BJ (cell line): Measurements from ENCODE around the gene SEL1L3. TPM values are rescaled to one million over a fixed set of nuclear protein-coding genes. Genes with fewer than 3 reads are reported as not detected.

ENCODE experiments used
- CTCF ChIA-PET: fragments of 350-600 bp; formaldehyde crosslinking; extraction: SDS; loops from one replicate; lab custom pipeline; 2021; ENCODE audit warnings: antibody characterized with exemption, inconsistent platforms; lab: Yijun Ruan, JAX
- POLR2A ChIA-PET: fragments of 300-600 bp; sonication (Branson Sonifier 250); formaldehyde crosslinking; extraction: SDS; loops from one replicate; lab custom pipeline; 2021; ENCODE audit warnings: antibody characterized with exemption; lab: Charles Lee
- DNase-seq: peaks from one replicate; pipeline ENCODE4 v3.0.0-alpha.2; 2011; ENCODE audit warnings: low read depth
- H3K27me3 ChIP-seq: 2 replicates; pipeline ENCODE4 v1.6.0; 2011; ENCODE audit warnings: low read length; ENCODE audit not compliant: control insufficient read depth, insufficient read depth
- H3K36me3 ChIP-seq: 2 replicates; pipeline ENCODE4 v1.5.1; 2011; ENCODE audit warnings: low read length; ENCODE audit not compliant: control insufficient read depth, insufficient read depth
- H3K4me3 ChIP-seq: 2 replicates; pipeline ENCODE4 v1.5.1; 2011; ENCODE audit warnings: low read depth, mild to moderate bottlenecking, control low read depth, low read length
- polyA plus RNA-seq: library from polyadenylated mRNA; depleted of rRNA; stranded (reverse); fragments of >200 nt; gene quantifications from 2 replicates; pipeline ENCODE4 v1.2.3, GENCODE V29; 2011
- TF ChIP-seq, protein P1 (sequence below): IDR thresholded peaks from 2 replicates; pipeline ENCODE4 v1.5.1; 2011; ENCODE audit warnings: low read depth, mild to moderate bottlenecking, control low read depth, inconsistent platforms, low read length, moderate library complexity; ENCODE audit not compliant: insufficient read depth

The SEL1L3 gene
- polyA plus RNA-seq, 1 experiment, result 13.0 TPM

DNA sequence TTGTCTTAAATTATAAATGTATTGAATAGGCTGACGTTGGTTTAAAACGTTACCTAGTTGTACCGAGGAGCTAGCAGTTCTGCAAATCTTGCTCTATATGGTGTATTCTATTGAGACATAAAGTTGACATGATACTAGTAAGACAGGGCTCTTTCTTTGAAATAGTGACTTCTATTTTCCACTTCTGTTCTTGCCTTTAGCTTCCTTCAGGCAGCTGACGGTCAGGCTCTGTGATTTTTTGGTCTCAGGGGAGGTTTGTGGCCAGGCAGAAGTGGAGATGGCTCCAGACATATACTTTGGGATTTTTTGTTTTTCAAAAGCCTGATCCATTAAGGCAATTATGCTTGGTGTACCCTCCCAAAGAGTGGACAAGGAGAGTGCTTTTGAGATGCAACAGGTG lies 111.9 kb downstream of the SEL1L3 start:
- Histone ChIP-seq H3K4me3 (no peak overlapping the region), H3K36me3 (no peaks in the 10 kb centered on the region), H3K27me3 (no peaks in the 10 kb centered on the region)
- DNase-seq, result no peak
- TF ChIP-seq, protein P1, sequence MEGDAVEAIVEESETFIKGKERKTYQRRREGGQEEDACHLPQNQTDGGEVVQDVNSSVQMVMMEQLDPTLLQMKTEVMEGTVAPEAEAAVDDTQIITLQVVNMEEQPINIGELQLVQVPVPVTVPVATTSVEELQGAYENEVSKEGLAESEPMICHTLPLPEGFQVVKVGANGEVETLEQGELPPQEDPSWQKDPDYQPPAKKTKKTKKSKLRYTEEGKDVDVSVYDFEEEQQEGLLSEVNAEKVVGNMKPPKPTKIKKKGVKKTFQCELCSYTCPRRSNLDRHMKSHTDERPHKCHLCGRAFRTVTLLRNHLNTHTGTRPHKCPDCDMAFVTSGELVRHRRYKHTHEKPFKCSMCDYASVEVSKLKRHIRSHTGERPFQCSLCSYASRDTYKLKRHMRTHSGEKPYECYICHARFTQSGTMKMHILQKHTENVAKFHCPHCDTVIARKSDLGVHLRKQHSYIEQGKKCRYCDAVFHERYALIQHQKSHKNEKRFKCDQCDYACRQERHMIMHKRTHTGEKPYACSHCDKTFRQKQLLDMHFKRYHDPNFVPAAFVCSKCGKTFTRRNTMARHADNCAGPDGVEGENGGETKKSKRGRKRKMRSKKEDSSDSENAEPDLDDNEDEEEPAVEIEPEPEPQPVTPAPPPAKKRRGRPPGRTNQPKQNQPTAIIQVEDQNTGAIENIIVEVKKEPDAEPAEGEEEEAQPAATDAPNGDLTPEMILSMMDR, result no peak
- ChIA-PET POLR2A (no interaction called here), CTCF (interaction anchor here (0.6 to 1.5 kb wide), 2 partner anchors 308 to 311 kb away, joined by 3 to 4 read pairs; no protein-coding TSS in a partner anchor)

DNA sequence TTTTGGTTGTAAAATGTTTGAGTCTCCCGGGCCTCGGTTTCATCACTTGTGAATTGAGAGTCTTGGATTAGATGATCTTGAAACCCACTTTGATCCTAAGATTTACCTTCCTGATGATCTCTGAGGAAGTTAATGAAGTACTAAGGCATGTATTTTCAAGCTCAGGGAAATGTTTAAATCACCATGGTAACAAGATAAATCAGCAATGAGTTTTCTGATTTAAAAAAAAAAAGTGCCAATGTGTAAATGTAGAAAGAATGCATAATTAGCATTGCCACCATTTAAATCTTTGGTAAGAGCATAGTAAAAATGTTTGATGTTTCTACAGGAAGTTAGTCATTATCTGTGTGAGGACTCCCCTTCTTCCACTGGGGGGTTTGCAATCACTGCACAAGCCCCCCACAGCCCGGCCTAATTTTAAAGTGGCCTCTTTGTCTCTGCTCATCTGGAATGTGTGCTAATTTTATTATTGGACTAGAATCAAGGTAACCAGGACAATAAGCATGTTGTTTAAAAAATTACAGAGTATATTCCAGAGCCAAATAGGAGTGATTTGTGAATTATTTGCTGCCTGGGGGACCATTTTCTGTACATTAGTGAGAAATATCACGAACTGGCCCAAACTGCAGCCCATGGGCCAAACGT lies 113.5 kb downstream of the SEL1L3 start:
- ChIA-PET POLR2A (no interaction called here), CTCF (interaction anchor here (1.5 kb wide), 1 partner anchor 308 kb away, joined by 3 read pairs; no protein-coding TSS in a partner anchor)
- Histone ChIP-seq H3K27me3 (no peaks in the 10 kb centered on the region), H3K36me3 (no peaks in the 10 kb centered on the region), H3K4me3 (no peak overlapping the region)
- DNase-seq, result no peak
- TF ChIP-seq, protein P1, result no peak

DNA sequence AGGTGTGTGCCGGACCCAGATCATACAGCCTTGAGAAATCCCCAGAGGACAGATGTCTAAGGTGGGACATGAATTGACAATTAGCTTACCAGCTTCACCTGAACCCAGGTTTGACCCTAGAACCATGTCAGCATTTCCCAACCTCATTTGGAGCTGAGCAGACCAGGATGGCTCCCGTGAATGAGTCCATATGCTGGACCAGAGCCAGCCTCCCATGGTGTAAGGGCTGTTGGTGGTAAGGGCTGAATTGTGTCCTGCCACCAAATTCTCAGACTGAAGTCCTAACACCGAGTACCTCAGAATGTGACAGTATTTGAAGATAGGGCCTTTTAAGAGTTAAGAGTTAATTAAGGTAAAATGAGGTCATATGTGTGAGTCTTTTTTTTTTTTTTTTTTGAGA lies 118.8 kb downstream of the SEL1L3 start:
- CTCF ChIA-PET, result interaction anchor here (0.9 to 1.8 kb wide), 4 partner anchors 10 to 303 kb away, joined by 3 to 7 read pairs (median 4); no protein-coding TSS in a partner anchor

DNA sequence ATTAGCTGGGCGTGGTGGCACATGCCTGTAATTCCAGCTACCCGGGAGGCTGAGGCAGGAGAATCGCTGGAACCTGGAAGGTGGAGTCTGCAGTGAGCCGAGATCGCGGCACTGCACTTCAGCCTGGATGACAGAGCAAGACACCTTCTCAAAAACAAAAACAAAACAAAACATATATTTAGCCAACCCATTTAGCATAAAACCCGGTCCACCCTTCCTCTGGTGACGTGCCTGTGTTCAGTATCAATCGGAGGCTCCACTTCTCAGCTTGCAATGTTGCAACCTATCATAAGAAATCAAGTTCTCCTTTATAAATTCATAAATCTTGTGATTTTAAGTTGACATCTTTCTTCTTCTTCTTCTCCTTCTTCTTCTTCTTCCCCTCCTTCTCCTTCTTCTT lies 133.2 kb downstream of the SEL1L3 start:
- no peak for DNase-seq
- Histone ChIP-seq H3K4me3 (no peak overlapping the region), H3K27me3 (no peaks in the 10 kb centered on the region; the same call in 1 of the 2 replicates), H3K36me3 (no peaks in the 10 kb centered on the region)
- TF ChIP-seq, protein P1, result no peak
- ChIA-PET CTCF (no interaction called here), POLR2A (no interaction called here)

More for the DNA sequence above, 118.8 kb downstream of the SEL1L3 start:
- no peaks in the 10 kb centered on the region for H3K27me3 ChIP-seq
- TF ChIP-seq, protein P1, result no peak
- no peaks in the 10 kb centered on the region for H3K36me3 ChIP-seq
- POLR2A ChIA-PET, result interaction anchor here (0.6 kb wide), 1 partner anchor 295 kb away, joined by 11 read pairs; no protein-coding TSS in a partner anchor
- DNase-seq, result no peak
- H3K4me3 ChIP-seq, result no peak overlapping the region

DNA sequence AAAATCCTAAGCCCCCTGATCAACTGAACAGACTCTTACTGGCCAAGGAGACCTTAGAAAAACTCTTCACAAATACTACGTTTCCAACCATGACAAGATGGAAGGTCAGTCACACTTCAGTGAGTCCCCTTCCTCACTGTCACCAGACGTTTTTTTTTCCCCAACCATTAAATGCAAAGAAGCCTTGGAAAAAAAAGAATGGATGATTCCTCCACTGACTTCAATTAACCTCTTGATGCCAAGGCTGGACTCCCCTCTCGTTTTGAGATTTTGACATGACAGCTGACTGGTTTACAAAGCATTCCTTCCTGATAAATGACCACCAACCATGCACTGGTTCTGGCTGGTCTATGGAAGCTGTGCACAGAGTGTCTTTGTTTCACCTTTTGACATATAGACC lies 133.9 kb downstream of the SEL1L3 start:
- Histone ChIP-seq H3K36me3 (no peaks in the 10 kb centered on the region), H3K4me3 (no peak overlapping the region), H3K27me3 (no peaks in the 10 kb centered on the region; the same call in 1 of the 2 replicates)
- TF ChIP-seq, protein P1, result no peak
- ChIA-PET CTCF (interaction anchor here (1.5 kb wide), 1 partner anchor 289 kb away, joined by 3 read pairs; no protein-coding TSS in a partner anchor), POLR2A (no interaction called here)
- no peak for DNase-seq
